Measurements from ENCODE around the gene PIGL.
"Not testable (repeated sequence)": the region's sequence is repeated elsewhere in the genome, so short reads cannot be mapped to it uniquely, and the experiment has no call there.

PIGL gene

GRCh38 chr17:16222406-16222805 is 5.4 kb downstream of the PIGL start:
- peaks cover 24% of the 10 kb centered on the region for H3K79me2 ChIP-seq (ENCODE audit: insufficient read depth, low read length)

DNA sequence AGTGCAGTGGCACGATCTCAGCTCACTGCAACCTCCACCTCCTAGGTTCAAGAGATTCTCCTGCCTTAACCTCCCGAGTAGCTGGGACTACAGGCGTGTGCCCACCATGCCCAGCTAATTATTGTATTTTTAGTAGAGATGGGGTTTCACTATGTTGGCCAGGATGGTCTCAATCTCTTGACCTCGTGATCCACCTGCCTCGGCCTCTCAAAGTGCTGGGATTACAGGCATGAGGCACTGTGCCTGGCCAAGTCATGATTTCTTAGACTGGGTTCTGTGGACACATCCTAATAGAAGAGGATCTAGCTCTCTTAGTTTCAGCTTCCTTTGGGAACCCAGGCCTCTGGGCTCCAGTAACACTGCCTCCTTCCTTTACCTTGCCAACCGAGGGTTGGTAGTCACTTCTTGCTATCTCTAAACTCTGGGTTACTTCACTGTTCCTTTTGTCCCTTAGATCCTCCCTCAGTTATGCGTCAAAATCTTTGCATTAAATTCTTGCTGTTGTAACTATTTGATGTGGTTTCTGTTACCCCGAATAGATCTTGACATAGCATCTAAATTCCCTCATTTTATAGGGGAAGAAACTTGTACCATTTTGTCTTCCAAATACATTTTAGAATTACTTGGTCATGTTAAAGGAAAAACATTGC is 13.0 kb downstream of the PIGL start:
- H3K27ac ChIP-seq (ENCODE audit: low read depth, low read length, poor library complexity, severe bottlenecking); H3K27me3 ChIP-seq (ENCODE audit: insufficient read depth, low read length); H3K9me3 ChIP-seq (ENCODE audit: low read length); H3K4me2 ChIP-seq (ENCODE audit: low read length); H3F3A ChIP-seq (ENCODE audit: insufficient read depth, low read length); H4K20me1 ChIP-seq (ENCODE audit: insufficient read depth, low read length); H3K9ac ChIP-seq (ENCODE audit: low read length); H3K9me2 ChIP-seq (ENCODE audit: low read depth, low read length); H3K36me3 ChIP-seq (ENCODE audit: insufficient read depth, low read length); H3K4me3 ChIP-seq (ENCODE audit: low read depth, low read length, poor library complexity, severe bottlenecking); H3K79me2 ChIP-seq (ENCODE audit: insufficient read depth, low read length); H2AFZ ChIP-seq (ENCODE audit: low read length): not testable (repeated sequence)
- H3K4me1 ChIP-seq (ENCODE audit: insufficient read depth, low read length, severe bottlenecking) = peaks cover 12% of the 10 kb centered on the region

More at GRCh38 chr17:16222406-16222805, 5.4 kb downstream of the PIGL start:
- no peak for TF ChIP-seq CTCF (IDR thresholded peaks at IDR 0.05; ENCODE audit: low read length)
- no peak for TF ChIP-seq EZH2 (IDR thresholded peaks at IDR 0.05; ENCODE audit: borderline replicate concordance, low read length)
- Histone ChIP-seq H3K9me2 (ENCODE audit: low read depth, low read length) (no peaks in the 10 kb centered on the region), H3K27ac (ENCODE audit: low read depth, low read length, poor library complexity, severe bottlenecking) (no peak overlapping the region), H3K9me3 (ENCODE audit: low read length) (no peaks in the 10 kb centered on the region), H3K9ac (ENCODE audit: low read length) (no peak overlapping the region), H3K36me3 (ENCODE audit: insufficient read depth, low read length) (peaks cover 10% of the 10 kb centered on the region; the same call in 1 of the 2 replicates), H3K4me3 (ENCODE audit: low read depth, low read length, poor library complexity, severe bottlenecking) (no peak overlapping the region), H3K4me2 (ENCODE audit: low read length) (no peak overlapping the region), H3F3A (ENCODE audit: insufficient read depth, low read length) (no peaks in the 10 kb centered on the region), H2AFZ (ENCODE audit: low read length) (no peak overlapping the region), H4K20me1 (ENCODE audit: insufficient read depth, low read length) (no peaks in the 10 kb centered on the region), H3K27me3 (ENCODE audit: insufficient read depth, low read length) (no peaks in the 10 kb centered on the region), H3K4me1 (ENCODE audit: insufficient read depth, low read length, severe bottlenecking) (peaks cover 13% of the 10 kb centered on the region)

DNA sequence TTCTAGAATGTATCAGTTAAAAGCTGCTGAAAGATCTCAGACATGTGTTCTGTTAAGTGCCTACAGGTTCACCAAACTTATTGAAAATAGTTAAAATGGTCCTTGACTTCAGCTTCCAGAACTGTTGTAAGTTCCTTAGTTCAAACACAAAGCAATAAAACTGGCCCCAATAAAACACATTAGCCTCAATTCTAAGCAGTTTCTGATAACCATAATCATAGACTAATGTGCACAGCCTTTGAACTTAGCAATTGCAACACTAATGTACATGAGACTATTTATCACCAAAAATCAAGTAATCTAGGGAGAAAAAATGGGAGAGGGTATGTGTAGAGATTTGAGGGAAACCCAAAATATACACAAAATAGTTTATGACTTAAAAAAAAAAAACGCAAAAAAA is 15.4 kb downstream of the PIGL start:
- Histone ChIP-seq H4K20me1 (ENCODE audit: insufficient read depth, low read length) (no peaks in the 10 kb centered on the region), H3K4me3 (ENCODE audit: low read depth, low read length, poor library complexity, severe bottlenecking) (no peak overlapping the region), H3F3A (ENCODE audit: insufficient read depth, low read length) (no peaks in the 10 kb centered on the region; the same call in 1 of the 2 replicates), H3K36me3 (ENCODE audit: insufficient read depth, low read length) (peaks cover 10% of the 10 kb centered on the region), H3K27me3 (ENCODE audit: insufficient read depth, low read length) (no peaks in the 10 kb centered on the region), H3K79me2 (ENCODE audit: insufficient read depth, low read length) (0 out of 2 replicates have a peak, but pooled peaks cover 5% of the 10 kb centered on the region), H3K4me1 (ENCODE audit: insufficient read depth, low read length, severe bottlenecking) (peaks cover 12% of the 10 kb centered on the region), H3K9me2 (ENCODE audit: low read depth, low read length) (no peaks in the 10 kb centered on the region), H3K27ac (ENCODE audit: low read depth, low read length, poor library complexity, severe bottlenecking) (no peak overlapping the region), H2AFZ (ENCODE audit: low read length) (no peak overlapping the region), H3K4me2 (ENCODE audit: low read length) (no peak overlapping the region), H3K9me3 (ENCODE audit: low read length) (no peaks in the 10 kb centered on the region), H3K9ac (ENCODE audit: low read length) (no peak overlapping the region)
- TF ChIP-seq EZH2 (IDR thresholded peaks at IDR 0.05; ENCODE audit: borderline replicate concordance, low read length) (no peak), CTCF (IDR thresholded peaks at IDR 0.05; ENCODE audit: low read length) (no peak)

DNA sequence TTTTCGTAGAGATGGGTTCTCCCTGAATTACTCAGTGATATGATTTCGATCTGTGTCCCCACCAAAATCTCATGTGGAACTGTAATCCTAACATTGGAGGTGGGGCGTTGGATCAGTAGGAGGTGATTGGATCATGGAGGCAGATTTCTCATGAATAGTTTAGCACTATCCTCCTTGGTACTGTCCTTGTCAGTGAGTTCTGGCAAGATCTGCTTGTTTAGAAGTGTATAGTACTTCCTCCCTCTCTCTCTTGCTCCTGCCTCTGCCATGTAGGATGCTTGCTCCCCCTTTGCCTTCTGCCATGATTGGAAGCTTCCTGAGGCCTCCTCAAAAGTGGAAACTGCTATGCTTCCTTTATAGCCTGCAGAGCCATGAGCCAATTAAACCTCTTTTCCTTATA is 22.9 kb downstream of the PIGL start:
- Histone ChIP-seq H3K9ac (ENCODE audit: low read length) (no peak overlapping the region), H3K4me2 (ENCODE audit: low read length) (no peak overlapping the region), H3K9me3 (ENCODE audit: low read length) (no peaks in the 10 kb centered on the region), H3K27ac (ENCODE audit: low read depth, low read length, poor library complexity, severe bottlenecking) (no peak overlapping the region), H3K9me2 (ENCODE audit: low read depth, low read length) (no peaks in the 10 kb centered on the region), H2AFZ (ENCODE audit: low read length) (no peak overlapping the region), H3F3A (ENCODE audit: insufficient read depth, low read length) (no peaks in the 10 kb centered on the region), H3K79me2 (ENCODE audit: insufficient read depth, low read length) (no peaks in the 10 kb centered on the region), H3K4me1 (ENCODE audit: insufficient read depth, low read length, severe bottlenecking) (no peaks in the 10 kb centered on the region), H3K27me3 (ENCODE audit: insufficient read depth, low read length) (no peaks in the 10 kb centered on the region), H3K4me3 (ENCODE audit: low read depth, low read length, poor library complexity, severe bottlenecking) (no peak overlapping the region), H3K36me3 (ENCODE audit: insufficient read depth, low read length) (peaks cover 8% of the 10 kb centered on the region), H4K20me1 (ENCODE audit: insufficient read depth, low read length) (no peaks in the 10 kb centered on the region)
- TF ChIP-seq CTCF (IDR thresholded peaks at IDR 0.05; ENCODE audit: low read length) = no peak
- TF ChIP-seq EZH2 (IDR thresholded peaks at IDR 0.05; ENCODE audit: borderline replicate concordance, low read length) = no peak
